GM19238 (cell line): ENCODE measurements around the gene QTRT2.

Experiments used
- DNase-seq: peaks from one replicate; pipeline ENCODE4 v3.0.0; 2011; ENCODE audit warnings: low spot score; ENCODE audit not compliant: insufficient read length

The QTRT2 gene

DNA sequence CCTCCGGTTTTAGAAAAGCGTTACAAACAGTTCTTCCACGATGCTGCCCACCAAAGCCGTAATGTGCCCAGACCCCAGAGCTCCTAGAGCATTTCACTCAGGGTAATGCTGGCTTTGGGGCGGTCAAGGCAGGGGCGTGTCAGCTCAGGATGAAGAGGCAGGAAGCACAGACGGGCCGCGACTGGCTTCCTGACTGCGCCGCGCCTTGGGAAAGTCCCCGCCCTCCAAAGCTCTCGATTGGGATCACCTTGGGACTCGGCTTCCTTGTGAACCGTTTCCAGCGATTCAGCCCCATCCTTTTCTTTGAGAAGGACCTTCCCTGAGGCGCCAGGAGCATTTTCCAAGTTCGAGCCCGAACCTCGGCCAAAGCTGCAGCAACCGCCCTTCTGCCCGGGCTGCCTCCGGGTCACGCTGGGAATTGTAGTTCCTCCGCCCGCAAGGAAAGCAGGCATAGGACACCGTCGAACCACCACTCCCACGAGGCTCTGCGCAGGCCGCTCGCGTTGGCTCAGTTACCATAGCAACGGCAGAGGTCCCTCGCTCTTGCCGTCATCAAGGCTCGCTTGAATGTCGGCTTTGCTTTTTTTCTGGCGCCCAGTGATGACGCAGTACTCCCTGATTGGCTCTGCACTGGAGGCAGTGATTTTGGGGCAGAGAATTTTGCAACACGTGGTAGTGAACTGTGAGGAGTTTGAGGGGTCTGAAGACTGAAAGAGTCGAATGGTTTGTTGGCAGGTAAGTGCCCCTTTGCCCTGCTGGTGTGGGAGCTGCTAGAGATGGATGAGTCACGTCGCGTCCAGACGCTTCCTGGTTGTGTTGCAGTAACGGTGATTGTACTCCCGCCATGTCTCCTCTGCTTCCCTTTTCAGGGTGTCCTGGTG is at the start of gene QTRT2, which contains the start of gene CCDC191:
TSS of gene QTRT2 (plus strand) at position 608 of the 881 bp plus-strand sequence. CDS start 8,521 bp downstream, outside the sequence.
TSS of gene CCDC191 (minus strand) at position 397 of the 881 bp plus-strand sequence. CDS start at position 337, 60 bp downstream.
- peak; percentile 76 for DNase-seq

DNA sequence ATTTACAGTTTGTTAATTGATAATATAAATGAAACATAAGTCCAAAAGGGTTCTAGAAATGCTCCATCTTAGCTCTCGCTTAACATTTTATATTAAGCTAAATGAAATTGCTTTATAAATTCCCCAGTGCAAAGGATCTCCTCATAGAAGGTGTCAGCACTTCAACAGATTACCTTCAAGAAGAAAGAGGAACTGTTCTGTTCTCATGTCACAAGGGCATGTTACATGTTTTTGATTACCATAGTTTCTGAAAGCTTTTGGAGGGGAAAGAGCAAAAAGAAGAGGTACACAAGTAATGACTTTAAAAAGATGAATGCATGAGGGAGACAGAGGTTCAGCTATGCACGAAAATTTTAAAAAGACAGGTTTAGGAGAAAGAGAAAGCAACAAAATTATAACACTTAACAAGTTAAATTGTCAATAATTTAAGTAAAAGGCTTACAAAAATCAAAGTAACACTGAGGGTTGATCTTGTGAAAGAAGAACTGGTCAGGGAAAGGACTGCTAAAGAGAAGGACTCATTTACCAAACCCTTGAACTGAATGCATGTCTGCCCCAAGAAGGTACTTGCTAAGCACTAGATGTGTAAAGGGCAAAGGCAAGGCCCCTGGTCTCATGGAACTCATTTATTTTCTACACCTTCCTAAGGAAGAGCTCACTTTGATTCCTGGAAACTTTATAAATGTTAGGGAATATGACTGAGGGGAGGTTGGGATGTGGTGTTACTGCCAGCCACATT is 45.3 kb upstream of the QTRT2 start:
- DNase-seq: no peak

DNA sequence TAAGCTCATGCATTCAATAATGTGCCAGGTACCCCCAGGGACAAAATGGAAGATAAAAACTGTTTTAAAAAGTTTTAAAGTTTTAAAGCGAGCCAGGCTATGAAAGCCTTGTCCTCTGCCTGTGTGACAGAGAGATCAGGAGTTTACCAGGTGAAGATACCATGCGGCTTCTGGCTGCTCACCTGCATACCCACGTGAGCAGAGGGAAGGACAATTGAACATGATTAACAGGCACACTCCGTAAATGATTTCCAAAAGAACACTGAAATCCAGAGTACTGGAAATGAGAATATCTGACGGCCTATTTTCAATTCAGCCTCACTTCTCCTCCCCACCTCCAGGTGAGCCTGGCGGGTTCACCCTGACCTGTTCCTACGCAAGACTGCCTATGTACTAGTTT is 42.3 kb upstream of the QTRT2 start:
- DNase-seq: no peak

DNA sequence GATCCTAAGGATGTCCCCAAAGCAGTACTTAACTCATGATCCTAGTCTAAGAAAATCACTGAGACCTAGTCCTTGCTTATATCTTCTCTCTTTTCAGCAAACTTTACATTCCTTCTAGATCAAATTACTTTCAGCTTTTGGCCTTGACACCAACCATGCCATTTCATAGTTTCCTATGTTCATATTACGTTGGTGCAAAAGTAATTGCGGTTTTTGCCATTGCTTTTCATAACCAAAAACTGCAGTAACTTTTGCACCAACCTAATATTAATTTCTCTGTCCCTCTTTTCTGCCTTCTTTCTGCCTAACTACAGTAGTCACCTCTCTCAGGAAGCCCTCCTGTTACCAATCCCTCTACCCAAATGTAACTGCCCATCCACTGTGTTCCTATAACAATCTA is 37.1 kb upstream of the QTRT2 start:
- DNase-seq: no peak

DNA sequence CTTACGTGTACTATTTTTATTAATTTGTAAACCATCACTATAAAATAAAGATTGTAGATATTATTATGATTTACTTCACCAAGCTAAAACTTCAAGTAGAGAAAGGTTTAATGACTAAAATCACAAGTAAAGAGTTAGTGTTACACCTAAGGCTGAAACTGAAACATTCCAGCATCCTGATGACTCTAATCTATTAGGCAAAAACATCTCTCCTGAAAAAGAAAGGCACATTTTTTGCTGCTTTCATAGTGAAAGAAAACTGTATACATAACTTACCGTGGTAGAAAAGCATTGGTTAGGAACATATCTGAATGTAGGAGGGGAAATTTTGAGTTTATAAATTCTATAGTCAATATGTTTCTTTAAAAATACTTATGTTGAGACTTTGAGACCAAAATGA is 35.6 kb upstream of the QTRT2 start:
- no peak for DNase-seq

DNA sequence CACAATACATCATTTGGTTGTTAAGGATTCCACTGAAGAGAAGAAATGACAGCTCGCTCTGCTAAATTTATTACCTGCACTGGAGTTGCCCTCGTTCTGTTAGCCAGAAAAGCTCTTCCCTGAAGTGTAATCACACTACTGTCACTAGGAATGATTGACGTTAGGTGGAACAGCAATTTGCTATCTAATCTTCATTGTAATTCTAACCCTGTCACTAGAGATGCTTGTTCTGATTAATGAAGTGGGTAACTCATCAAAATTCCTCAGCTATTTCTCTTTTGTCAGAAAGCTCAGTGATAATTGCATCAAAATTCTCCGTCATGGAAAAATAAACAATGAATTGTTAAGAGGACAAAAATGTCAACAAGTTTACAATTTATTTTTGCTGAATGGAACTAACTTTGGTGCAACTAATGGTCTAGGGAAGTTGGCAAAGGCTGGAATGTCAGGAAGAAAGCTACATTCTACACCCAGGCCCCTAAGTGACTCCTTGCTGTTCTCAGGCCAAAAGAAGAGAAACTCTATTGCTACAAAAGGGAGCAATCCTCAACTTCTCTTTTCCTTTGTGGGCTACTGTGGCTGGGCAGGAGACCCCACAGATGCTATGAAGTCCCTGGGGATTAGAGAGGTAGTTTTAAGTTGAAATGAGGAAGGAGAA is 34.3 kb upstream of the QTRT2 start:
- no peak for DNase-seq

DNA sequence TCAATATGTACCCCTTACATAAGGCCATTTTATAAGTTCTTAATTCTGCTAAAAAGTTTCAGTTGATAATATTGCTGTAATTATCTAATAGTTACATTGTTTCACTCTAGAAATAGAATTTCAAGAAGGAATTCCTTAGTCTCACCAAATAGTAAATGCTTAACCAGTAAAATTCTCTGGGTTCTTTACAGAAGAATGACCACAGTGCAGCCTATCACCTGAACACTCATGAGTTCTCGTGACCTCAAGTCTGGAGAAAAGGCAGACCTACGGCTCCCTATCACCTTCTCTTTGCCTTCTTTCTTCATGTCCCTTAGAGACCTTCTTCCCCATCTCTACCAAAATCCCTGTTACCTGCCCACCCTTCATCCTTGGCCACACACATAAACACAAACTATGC is 31.1 kb upstream of the QTRT2 start:
- DNase-seq: no peak

DNA sequence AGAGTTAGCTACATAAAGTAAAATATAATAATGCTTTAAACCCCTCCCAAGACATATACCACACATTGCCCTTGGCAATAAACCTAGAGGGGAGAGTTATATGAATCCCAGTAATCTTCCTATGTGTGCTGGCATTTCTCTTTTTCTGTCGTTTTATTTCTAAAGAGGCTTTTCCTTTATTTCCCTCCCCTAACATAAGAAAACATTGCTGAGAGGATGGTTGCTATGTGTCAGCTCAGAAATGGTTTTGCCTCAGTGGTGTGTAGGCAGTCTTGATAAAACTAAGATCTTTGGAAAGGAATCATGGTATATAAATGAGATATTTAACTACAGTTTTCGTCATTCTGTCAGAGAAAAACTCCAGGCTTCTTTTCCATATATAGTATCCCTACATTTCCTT is 30.2 kb upstream of the QTRT2 start:
- no peak for DNase-seq

DNA sequence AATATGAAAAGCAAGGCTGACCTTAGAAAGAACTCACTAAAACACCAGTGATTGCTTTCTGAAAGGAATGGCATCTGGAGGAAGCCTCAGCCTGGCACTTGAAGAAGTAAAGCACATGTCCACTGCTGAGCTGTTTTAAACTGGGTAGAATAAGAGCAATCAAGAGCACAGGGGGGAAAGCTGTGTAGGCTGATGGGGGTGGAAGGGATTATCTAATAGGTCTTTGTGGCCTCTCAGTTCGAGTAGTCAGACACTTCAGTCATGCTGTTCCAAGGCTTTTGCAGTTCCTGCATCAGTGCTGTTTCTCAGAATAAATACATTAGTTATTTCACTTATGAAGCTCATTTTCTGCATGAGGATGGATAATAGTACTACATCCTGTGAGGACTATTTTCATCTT is 22.8 kb upstream of the QTRT2 start:
- DNase-seq: no peak

DNA sequence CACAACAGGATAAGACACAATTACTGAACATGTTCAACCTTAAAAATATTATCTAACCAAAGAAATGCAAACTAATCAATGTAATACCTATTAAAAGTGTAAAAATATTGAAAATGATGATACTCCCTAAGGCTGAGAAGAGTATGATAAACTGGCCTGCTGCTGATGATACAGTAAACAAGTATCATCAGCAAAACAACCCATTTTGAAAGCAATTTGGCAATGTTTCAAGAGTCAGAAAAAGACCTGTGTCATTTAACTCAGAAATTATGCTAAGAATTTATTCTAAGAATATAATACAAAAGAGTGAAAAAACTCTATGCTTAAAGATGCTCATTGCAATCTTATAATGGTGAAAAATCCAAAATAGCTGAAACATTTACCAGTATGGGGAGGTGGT is 22.3 kb upstream of the QTRT2 start:
- DNase-seq: no peak

DNA sequence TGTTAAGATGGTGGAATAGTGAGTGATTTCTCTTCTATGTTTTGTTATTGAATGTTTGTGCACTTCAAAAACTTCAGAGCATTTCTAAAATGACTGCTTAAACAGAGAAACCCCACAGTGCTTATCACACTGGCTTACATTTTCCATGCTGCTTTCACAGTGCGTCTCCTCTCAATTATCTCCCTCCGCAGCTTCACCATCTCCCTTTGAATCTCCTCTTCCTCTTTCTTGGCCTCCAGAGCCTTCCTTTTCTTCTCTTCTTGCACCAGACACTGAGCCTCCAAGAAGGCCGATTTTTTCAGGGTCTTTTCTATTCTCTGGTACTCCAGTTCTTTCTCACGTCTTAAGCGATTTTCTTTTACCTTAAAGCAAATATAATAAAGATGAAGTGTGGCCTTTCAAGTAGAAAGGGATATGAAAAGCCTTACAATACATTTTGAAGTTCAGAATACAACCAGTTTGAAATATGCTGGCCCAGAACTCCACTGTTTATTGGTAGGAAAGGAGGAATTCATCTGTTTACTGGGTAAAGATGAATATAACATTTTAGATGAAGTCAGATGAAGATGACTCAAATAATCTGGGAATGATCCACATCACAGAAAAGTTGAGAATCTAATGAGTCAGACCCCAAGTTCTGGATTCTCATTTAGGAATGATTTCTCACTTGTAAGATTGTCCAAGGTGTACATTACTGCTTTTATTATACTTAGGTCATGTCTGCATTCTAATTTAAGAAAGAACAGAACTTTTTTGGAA is 21.6 kb upstream of the QTRT2 start:
- DNase-seq: no peak

DNA sequence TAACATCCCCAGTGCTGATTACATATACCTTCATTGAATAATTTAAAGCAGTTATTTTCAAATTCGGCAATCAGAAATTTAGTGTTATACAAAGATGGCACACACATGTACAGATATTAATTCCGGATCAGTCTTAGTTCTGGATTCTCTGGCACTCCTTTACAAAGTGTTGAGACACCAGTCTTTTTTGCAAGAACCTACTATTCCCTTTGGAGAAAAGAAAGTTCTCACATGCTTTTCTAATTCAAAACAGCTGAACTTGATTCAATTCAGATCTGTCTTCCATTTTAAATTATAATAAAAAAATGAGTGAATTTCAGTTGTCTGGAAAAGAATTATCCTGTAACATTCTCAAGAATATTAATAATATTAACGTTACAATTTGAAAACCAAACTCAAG is 20.6 kb upstream of the QTRT2 start:
- DNase-seq: no peak

DNA sequence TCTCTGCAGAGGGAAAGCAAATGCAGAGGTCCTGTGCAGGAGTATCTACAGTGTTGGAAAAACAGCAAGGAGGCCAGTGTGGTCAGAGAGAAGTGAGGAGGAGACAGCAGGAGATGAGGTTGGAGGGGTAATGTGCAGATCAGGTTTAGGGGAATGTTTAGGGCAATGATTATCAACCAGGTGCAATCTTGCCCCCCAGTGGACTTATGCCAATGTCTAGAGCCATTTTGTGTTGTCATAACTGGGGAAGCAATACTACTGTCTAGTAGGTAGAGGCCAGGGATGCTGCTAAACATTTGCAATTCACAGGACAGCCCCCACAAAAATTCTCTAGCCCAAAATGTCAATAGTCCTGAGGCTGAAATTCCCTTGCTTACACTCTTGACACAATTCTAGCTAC is 13.3 kb upstream of the QTRT2 start:
- DNase-seq: no peak

DNA sequence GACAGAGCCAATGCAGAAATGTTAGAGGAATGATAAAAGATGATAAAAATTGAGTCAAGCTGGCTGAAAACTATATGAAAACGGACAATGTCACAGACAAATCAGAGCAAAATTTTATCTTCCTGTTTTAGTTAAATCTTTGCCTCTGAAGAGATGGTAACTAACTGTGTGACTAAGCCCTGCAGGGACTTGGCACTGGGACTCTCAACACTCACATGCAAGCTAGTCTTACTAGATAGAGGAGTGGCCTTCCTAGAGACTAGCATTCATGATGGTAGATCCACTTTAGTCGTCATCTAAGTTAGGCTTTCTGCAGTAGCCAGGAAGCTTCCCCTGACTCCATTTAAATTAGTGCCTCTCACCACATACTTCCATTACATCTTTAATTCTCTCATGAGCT is 4.3 kb upstream of the QTRT2 start:
- DNase-seq: no peak

DNA sequence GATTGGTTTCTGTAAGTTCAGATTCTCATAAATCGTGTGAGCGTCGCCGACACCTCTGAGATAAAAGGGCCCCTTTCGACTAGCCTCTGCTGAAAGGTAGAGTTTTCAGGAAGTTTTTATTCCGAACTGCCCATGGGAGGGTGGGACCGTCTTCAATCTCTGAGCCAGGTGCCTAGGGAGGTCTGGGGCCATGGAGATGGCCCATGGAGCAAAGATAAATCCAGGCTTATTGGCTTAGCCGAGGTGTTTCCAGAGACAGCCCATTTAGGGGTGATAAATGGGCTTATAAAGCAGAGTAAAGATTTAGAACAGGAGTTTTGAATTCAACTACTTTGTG is 442 bp downstream of the QTRT2 start:
- no peak for DNase-seq

DNA sequence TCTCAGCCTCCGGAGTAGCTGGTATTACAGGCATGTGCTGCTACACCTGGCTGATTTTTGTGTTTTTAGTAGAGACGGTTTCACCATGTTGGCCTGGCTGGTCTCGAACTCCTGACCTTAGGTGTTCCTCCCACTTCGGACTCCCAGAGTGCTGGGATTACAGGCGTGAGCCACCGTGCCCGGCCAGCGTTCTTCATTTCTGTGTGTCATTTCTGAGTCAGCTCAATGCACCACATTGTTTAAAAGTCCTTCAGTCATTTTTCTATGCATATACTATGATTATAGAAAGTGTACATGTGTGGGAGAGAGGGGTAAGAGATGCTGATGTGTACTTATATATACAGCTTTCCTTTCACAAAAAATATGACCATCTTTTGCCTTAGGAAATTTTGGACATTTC is 2.1 kb downstream of the QTRT2 start:
- DNase-seq: no peak

DNA sequence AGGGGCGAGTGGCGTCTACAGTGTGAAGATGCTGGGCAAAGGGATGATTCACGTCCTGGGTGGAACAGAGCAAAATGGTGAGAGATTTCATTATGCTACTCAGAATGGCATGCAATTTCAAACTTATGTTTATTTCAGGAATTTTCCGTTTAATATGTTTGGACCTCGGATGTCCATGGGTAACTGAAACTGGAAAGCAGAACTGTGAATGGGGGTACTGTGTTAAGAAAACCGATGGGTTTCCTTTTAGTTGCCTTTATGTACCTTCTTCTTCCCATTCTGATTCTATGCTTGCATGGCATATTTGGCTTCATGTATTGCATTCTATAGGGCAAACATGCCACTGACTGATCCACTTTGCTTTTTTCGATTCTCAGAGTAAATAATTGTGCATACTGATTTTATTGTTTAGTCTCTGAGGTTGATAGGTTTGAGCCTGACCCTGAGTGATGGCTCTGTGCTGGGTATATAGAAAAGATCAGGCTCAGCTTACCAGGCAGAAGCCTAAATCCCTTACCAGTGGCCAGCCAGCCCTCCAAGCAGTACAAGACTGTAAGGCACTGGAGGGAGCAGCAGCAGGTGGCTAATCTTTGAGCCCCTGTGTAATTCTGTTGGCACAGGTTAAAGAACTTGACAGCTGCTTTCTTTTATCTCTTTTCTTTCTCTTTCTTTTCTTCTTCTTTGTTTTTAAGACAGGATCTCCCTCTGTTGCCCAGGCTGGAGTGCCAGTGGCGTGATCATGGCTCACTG is 4.5 kb downstream of the QTRT2 start:
- no peak for DNase-seq

DNA sequence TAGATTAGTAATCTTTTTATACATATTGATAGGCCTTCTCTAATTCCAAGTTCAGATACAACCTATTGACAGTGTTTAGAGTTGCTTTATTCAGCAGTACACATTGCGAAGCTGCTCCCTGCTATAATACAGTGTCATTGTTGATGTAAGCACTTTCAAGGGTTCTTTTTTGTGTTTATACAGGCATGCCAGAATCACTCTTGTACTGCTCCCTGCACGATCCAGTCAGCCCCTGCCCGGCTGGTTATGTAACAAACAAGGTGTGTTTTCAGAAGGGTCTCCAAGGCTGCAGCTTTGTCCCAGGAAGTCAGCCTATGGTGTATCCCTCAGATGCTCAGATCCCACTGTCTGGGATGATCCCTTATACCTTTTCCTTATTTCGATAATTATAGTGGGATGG is 11.3 kb downstream of the QTRT2 start:
- DNase-seq: no peak

DNA sequence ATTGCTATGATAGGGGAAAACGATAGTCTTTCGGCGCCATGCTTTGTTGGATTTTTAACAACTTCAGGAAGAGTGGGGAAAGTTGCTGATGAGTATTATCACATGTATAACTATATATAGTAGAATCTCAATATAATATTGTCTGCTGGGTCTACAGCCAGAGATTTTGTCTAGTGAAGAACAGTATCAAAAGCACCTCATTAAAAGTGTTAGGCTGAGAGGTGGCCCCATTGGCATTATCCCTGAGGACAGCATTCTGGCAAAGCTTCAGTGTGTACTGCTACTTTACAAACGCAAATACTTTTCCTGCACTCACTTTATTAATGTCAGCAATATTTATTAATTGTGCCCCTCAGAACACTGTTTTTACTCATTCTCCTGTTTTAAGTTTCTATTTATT is 11.8 kb downstream of the QTRT2 start:
- no peak for DNase-seq

DNA sequence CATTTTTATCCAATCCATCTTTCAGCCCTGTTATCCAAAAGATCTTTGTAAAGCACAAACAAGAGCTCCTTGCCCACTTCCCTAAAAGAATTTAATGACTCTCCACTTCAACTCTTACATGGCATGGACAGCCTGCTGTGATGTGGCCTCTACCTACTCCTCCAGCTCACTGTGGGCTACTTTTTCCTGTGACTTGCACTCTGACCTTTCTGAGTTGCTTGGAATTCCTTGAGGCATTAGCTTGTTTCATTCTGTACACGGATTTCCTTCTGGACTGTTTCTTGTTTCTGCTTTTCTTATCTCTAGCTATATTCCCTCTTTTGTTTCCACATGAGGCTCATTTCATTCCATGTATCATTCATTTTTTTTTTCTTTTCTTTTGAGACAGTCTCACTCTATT is 15.2 kb downstream of the QTRT2 start:
- no peak for DNase-seq

DNA sequence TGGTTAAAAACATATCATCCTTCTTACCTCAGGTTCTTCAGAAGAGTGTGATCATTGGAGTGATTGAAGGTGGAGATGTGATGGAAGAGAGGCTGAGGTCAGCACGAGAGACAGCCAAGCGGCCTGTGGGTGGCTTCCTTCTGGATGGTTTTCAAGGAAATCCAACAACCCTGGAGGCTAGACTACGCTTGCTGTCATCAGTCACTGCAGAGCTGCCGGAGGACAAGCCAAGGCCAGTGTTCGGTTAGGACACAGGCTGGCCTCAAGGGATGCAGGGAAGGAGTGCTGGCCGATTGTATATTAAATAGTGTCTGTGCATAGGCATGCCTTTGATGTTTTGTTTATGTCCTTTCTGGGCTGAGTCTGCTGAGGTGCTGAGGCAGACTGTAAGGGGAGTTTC is 20.2 kb downstream of the QTRT2 start:
- no peak for DNase-seq
